GM12865 (cell line): Measurements from ENCODE around the gene AARSD1.
"Not testable (repeated sequence)": the region's sequence is repeated elsewhere in the genome, so short reads cannot be mapped to it uniquely, and the experiment has no call there.

Experiments
- DNase-seq: peaks from one replicate; pipeline ENCODE4 v3.0.0; 2010; ENCODE audit warnings: low read depth
- H3K4me3 ChIP-seq: 2 replicates; pipeline ENCODE4 v1.5.1; 2011; ENCODE audit warnings: mild to moderate bottlenecking, low read depth, low read length, control low read depth
- TF ChIP-seq, protein P1 (sequence below): IDR thresholded peaks from 2 replicates; pipeline ENCODE4 v1.5.1; 2011; ENCODE audit warnings: low read length, control low read depth, low read depth, inconsistent platforms; ENCODE audit not compliant: insufficient read depth; ENCODE audit errors: missing control alignments

Gene AARSD1

DNA sequence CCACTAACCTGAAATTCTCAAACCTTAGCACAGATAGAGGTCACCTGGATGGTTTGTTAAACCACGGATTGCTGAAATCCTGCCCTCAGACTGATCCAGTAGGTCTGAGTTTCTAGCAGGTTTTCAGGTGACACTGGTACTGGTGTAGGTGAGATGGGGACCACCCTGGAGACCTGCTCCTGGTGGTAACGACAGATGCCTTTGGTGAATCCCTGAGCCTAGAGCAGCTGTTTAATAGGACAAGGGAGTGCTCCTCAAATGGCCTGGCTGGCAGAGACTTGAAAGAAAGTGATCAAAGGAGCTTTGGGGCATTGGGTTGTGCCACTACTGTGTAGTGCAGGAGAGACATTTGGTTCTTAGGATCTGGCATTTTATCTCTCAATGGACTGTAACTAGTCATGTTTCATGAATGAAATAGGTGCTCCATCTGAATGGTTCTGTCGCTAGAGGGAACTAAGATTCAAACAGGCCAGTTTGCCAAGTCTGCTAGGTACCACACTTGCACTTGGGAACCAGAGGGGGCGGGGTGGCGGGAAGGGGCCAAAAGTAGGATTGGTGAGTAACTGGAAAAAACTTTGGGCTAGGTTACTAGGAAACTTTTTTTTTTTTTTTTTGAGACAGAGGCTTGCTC is 39.4 kb upstream of the AARSD1 start:
- no peak overlapping the region for H3K4me3 ChIP-seq
- TF ChIP-seq, protein P1, sequence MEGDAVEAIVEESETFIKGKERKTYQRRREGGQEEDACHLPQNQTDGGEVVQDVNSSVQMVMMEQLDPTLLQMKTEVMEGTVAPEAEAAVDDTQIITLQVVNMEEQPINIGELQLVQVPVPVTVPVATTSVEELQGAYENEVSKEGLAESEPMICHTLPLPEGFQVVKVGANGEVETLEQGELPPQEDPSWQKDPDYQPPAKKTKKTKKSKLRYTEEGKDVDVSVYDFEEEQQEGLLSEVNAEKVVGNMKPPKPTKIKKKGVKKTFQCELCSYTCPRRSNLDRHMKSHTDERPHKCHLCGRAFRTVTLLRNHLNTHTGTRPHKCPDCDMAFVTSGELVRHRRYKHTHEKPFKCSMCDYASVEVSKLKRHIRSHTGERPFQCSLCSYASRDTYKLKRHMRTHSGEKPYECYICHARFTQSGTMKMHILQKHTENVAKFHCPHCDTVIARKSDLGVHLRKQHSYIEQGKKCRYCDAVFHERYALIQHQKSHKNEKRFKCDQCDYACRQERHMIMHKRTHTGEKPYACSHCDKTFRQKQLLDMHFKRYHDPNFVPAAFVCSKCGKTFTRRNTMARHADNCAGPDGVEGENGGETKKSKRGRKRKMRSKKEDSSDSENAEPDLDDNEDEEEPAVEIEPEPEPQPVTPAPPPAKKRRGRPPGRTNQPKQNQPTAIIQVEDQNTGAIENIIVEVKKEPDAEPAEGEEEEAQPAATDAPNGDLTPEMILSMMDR = no peak
- no peak for DNase-seq

DNA sequence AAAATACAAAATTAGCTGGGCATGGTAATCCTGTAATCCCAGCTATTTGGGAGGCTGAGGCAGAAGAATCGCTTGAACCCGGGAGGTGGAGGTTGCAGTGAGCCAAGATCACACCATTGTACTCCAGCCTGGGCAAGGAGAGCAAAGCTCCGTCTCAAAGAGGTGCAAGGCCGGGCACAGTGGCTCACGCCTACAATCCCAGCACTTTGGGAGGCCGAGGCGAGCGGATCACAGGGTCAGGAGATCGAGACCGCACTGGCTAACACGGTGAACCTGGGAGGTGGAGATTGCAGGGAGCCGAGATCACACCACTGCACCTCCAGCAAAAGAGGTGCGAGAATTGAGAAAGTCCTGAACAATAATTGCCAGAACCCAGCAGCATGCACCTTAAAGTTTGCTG is 36.6 kb upstream of the AARSD1 start:
- H3K4me3 ChIP-seq, DNase-seq: not testable (repeated sequence)

DNA sequence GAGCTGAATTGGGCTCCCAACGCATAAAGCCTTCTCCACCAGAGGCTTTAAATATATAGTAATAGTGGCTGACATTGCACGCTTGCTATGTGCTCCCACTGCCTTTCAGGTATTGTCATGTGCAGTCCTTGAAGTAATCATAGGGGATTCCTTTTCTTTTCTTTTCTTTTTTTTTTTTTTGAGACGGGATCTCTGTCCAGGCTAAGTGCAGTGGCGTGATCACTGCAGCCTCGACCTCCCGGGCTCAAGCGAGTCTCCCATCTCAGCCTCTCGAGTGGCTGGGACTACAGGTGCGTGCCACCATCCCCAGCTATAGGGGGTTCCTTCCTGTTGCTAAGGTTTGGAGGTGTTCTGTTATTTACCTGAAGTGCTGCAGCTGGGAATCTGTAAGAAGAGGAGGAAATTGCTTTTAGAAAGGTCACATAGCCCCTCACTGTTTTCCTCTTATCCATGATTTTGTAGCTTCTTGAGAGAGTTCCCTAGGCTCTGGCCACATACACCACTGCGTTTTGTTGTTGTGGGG is 34.8 kb upstream of the AARSD1 start:
- DNase-seq = no peak
- TF ChIP-seq, protein P1 = no peak
- H3K4me3 ChIP-seq = peak overlapping the region; percentile 81

DNA sequence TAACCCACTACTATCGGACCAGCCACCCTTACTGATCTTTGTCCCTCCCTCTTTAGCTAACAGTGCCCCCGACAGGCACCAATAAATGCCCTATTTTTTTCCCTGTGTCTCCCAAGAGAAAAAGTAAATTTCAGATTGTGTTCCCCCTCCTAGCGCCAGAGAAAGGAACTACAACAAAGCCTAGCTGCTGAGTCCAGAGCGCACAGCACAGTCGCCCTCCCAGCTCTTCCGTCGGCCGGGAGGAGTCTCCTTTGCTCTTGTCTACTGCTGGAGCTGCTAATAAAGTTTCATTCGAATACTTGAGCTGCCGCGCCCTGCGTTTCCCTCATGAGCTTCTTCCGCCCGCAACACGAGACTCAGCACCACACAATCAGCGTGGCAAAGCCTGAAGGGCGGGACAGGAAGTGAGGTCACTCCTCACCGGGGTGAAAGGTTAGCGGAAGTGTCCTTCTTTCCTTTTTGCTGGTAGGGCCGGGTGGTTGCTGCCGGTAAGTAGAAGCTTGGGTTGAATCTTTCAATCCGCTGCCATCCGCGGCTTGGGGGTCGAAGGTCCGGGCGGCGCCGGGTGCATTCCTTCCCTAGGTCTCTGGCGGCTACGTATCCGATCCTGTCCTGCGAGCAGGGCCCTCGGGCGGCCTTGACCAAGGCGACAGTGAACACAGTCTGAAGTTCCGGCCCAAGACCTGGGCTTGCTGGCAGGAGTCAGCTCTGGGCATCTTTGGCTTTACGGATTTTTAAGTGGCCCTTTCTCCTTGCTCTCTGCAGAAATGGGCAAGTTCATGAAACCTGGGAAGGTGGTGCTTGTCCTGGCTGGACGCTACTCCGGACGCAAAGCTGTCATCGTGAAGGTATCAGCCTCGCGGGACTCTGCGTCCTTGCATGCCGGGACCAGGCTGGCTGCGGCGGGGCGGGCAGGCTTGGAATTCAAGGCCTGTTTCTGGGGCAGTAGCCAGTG is 34.0 kb upstream of the AARSD1 start, which contains the start of gene RPL27:
Gene RPL27, plus strand, starts transcription at position 436 of the 955 bp plus-strand sequence. Its CDS starts 332 bp downstream, at position 768.
- peak; percentile 100 for DNase-seq
- peak within 1 kb of the TSS; percentile 81 for H3K4me3 ChIP-seq
- TF ChIP-seq, protein P1 = peak; percentile 73

DNA sequence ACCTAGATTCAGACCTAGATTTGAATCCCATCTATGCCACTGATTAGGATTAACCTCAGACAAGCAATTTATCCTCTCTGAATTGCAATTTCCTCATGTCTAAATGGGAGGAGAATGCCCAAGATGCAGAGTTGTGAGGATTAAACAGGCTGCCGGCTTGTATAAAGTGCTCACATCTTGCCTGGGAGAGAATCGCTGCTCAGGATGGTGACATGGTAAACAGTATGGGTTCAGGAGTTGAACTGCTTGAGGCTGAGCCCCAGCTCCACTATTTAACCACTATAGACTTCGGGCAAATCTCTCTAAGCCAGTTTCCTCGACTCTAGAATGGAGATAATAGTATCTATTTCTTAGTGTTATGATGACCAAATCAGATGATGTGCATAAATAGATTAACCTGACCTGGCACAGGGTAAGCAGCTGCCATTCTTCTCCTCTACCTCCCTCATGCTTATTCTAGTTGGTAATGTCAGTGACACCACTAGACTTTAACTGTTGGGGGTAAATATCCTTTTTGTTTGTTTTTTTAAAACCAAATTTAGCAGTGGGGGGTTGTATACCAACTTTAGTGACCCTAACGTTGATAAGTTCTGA is 33.2 kb upstream of the AARSD1 start:
- DNase-seq = no peak
- H3K4me3 ChIP-seq = peak overlapping the region; percentile 53
- TF ChIP-seq, protein P1 = no peak

DNA sequence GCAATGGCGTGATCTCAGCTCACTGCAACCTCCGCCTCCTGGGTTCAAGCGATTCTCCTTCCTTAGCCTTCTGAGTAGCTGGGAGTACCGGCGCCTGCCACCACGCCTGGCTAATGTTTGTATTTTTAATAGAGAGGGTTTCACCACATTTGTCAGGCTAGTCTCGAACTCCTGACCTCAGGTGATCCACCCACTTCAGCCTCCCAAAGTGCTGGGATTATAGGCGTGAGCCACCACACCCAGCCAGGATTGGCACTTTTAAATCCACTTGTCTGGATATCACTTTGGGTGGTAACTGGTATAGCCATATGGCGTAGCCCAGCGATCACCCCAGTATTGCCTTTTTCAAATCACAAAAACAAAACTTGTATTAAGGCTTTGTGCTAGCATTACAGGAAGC is 29.7 kb upstream of the AARSD1 start:
- DNase-seq, H3K4me3 ChIP-seq: not testable (repeated sequence)

DNA sequence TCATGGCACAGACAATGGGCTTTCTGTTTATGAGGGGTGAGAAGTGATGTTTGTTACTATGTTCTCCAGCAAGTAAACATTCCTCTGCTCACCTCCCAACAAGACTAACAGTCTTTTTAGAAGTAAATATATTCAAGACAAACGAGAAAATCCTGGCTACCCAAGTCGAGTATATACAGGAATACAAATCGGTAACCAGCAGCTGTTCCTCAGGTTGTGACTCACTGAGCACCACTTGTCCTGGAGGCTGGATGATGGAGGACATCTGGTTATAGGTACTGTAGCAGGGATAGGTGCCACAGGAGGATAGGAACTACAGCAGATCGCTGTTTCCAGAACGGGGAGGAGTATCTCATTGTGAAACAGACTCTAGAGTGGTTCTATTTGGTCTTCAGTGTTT is 28.6 kb upstream of the AARSD1 start:
- DNase-seq = no peak
- TF ChIP-seq, protein P1 = no peak
- H3K4me3 ChIP-seq = no peak overlapping the region
